H9 (cell line): ENCODE measurements around the gene TPGS2. TPM values are rescaled to one million over a fixed set of nuclear protein-coding genes. Genes with fewer than 3 reads are reported as not detected.

Experiments
- DNase-seq: peaks from one replicate; pipeline ENCODE4 v3.0.0-alpha.2; 2017
- H2AFZ ChIP-seq: one replicate; pipeline ENCODE4 v1.6.1; 2013; ENCODE audit warnings: mild to moderate bottlenecking, low read length, control low read depth, moderate library complexity
- H2AK5ac ChIP-seq: 2 replicates; pipeline ENCODE4 v1.6.1; 2013; ENCODE audit warnings: low read length, control low read depth, mixed read lengths; ENCODE audit not compliant: insufficient read length
- H2BK120ac ChIP-seq: one replicate; pipeline ENCODE4 v1.6.1; 2013; ENCODE audit warnings: low read depth, mild to moderate bottlenecking, low read length, control low read depth, inconsistent platforms; ENCODE audit not compliant: poor library complexity, severe bottlenecking
- H2BK12ac ChIP-seq: 2 replicates; pipeline ENCODE4 v1.6.1; 2013; ENCODE audit warnings: low read length, control low read depth, mixed read lengths, low read depth; ENCODE audit not compliant: insufficient read length
- H2BK15ac ChIP-seq: 2 replicates; pipeline ENCODE4 v1.6.1; 2013; ENCODE audit warnings: low read depth, low read length, control low read depth
- H2BK20ac ChIP-seq: one replicate; pipeline ENCODE4 v1.6.1; 2013; ENCODE audit warnings: low read depth, mild to moderate bottlenecking, low read length, control low read depth, inconsistent platforms; ENCODE audit not compliant: poor library complexity, severe bottlenecking
- H2BK5ac ChIP-seq: 2 replicates; pipeline ENCODE4 v1.6.1; 2013; ENCODE audit warnings: low read length, control low read depth, mixed read lengths; ENCODE audit not compliant: insufficient read length
- H3K14ac ChIP-seq: 2 replicates; pipeline ENCODE4 v1.6.1; 2013; ENCODE audit warnings: low read length, control low read depth; ENCODE audit not compliant: insufficient read depth
- H3K18ac ChIP-seq: 2 replicates; pipeline ENCODE4 v1.6.1; 2013; ENCODE audit warnings: low read depth, mild to moderate bottlenecking, mixed read lengths, low read length, control low read depth; ENCODE audit not compliant: insufficient read length
- H3K23ac ChIP-seq: 2 replicates; pipeline ENCODE4 v1.6.1; 2013; ENCODE audit warnings: low read length, control low read depth, mixed read lengths, low read depth; ENCODE audit not compliant: insufficient read length
- H3K23me2 ChIP-seq: 2 replicates; pipeline ENCODE4 v1.6.1; 2013; ENCODE audit warnings: low read depth, mild to moderate bottlenecking, mixed read lengths, low read length, control low read depth; ENCODE audit not compliant: insufficient read length, poor library complexity, severe bottlenecking
- H3K27ac ChIP-seq: 2 replicates; pipeline ENCODE4 v1.5.1; 2013; ENCODE audit warnings: low read length, control low read depth, mixed read lengths, low read depth; ENCODE audit not compliant: insufficient read length
- H3K27me3 ChIP-seq: 2 replicates; pipeline ENCODE4 v1.6.1; 2013; ENCODE audit warnings: low read length, control low read depth, inconsistent platforms; ENCODE audit not compliant: insufficient read depth
- H3K4ac ChIP-seq: 2 replicates; pipeline ENCODE4 v1.6.1; 2013; ENCODE audit warnings: low read depth, mild to moderate bottlenecking, control low read depth, inconsistent platforms, low read length, moderate library complexity
- H3K4me1 ChIP-seq: 2 replicates; pipeline ENCODE4 v1.6.1; 2013; ENCODE audit warnings: low read length, control low read depth, inconsistent platforms; ENCODE audit not compliant: insufficient read depth
- H3K4me2 ChIP-seq: 2 replicates; pipeline ENCODE4 v1.6.1; 2013; ENCODE audit warnings: low read length, control low read depth, mixed read lengths; ENCODE audit not compliant: insufficient read length, insufficient read depth
- H3K56ac ChIP-seq: 2 replicates; pipeline ENCODE4 v1.6.1; 2013; ENCODE audit warnings: low read depth, mild to moderate bottlenecking, mixed read lengths, low read length, control low read depth; ENCODE audit not compliant: insufficient read length
- H3K79me1 ChIP-seq: 2 replicates; pipeline ENCODE4 v1.6.1; 2013; ENCODE audit warnings: low read depth, mild to moderate bottlenecking, moderate library complexity, low read length, control low read depth, inconsistent platforms; ENCODE audit not compliant: insufficient read depth, poor library complexity, severe bottlenecking
- H3K79me2 ChIP-seq: 2 replicates; pipeline ENCODE4 v1.6.1; 2013; ENCODE audit warnings: low read length, control low read depth, inconsistent platforms; ENCODE audit not compliant: insufficient read depth
- H3K9ac ChIP-seq: 2 replicates; pipeline ENCODE4 v1.6.1; 2013; ENCODE audit warnings: low read length, control low read depth, mixed read lengths; ENCODE audit not compliant: insufficient read length; ENCODE audit errors: extremely low read depth
- H3K9me3 ChIP-seq: one replicate; pipeline ENCODE4 v1.6.1; 2013; ENCODE audit warnings: low read depth, low read length, inconsistent platforms; ENCODE audit not compliant: control insufficient read depth
- H3T11ph ChIP-seq: one replicate; pipeline ENCODE4 v1.6.1; 2013; ENCODE audit warnings: mild to moderate bottlenecking, low read length, control low read depth, inconsistent platforms
- H4K20me1 ChIP-seq: one replicate; pipeline ENCODE4 v1.6.1; 2013; ENCODE audit not compliant: control insufficient read depth, insufficient read length, insufficient read depth
- H4K5ac ChIP-seq: 2 replicates; pipeline ENCODE4 v1.6.1; 2013; ENCODE audit warnings: low read depth, mild to moderate bottlenecking, mixed read lengths, low read length, control low read depth; ENCODE audit not compliant: insufficient read length
- H4K8ac ChIP-seq: replicated peaks from 2 replicates; pipeline ENCODE4 v1.6.1; 2013; ENCODE audit warnings: low read length, control low read depth, mixed read lengths, low read depth; ENCODE audit not compliant: insufficient read length
- H4K91ac ChIP-seq: 2 replicates; pipeline ENCODE4 v1.6.1; 2013; ENCODE audit warnings: low read depth, mild to moderate bottlenecking, moderate library complexity, mixed read lengths, low read length, control low read depth; ENCODE audit not compliant: insufficient read length
- H3K27ac Mint-ChIP-seq, 3 experiments: 2 replicates in 2 of 3; 3 replicates in 1 of 3; pipeline ENCODE4 v1.8.0; 2020 to 2021; ENCODE audit warnings: mixed read lengths in 3 of 3, mild to moderate bottlenecking in 1 of 3, moderate library complexity in 1 of 3
- H3K27me3 Mint-ChIP-seq: 2 replicates; pipeline ENCODE4 v1.8.0; 2021; ENCODE audit warnings: low read depth, mild to moderate bottlenecking, moderate library complexity, mixed read lengths
- H3K36me3 Mint-ChIP-seq, 3 experiments: 2 replicates in 2 of 3; 3 replicates in 1 of 3; pipeline ENCODE4 v1.8.0; 2020 to 2021; ENCODE audit warnings: low read depth in 3 of 3, mixed read lengths in 3 of 3; ENCODE audit not compliant: insufficient read depth in 1 of 3
- H3K4me1 Mint-ChIP-seq, 2 experiments: 2 replicates each; pipeline ENCODE4 v1.8.0; 2020; ENCODE audit warnings: mixed read lengths in 2 of 2
- H3K4me3 Mint-ChIP-seq, 2 experiments: 2 replicates in 1 of 2; 3 replicates in 1 of 2; pipeline ENCODE4 v1.8.0; 2020 to 2021; ENCODE audit warnings: mild to moderate bottlenecking in 2 of 2, mixed read lengths in 2 of 2, moderate library complexity in 1 of 2
- H3K9me3 Mint-ChIP-seq, 2 experiments: 2 replicates in 1 of 2; 3 replicates in 1 of 2; pipeline ENCODE4 v1.8.0; 2020; ENCODE audit warnings: mild to moderate bottlenecking in 2 of 2, mixed read lengths in 2 of 2, moderate library complexity in 1 of 2
- CTCF ChIP-seq: fragments of 200-600 bp; sonication (generic); conservative IDR thresholded peaks from 3 replicates; pipeline ENCODE4 v1.8.0; 2021; ENCODE audit warnings: antibody characterized with exemption, mild to moderate bottlenecking
- WGBS: extraction: QIAGEN DNeasy Blood & Tissue Kit; methylation state at CpG from one replicate; pipeline ENCODE4 v1.1.7; 2013; ENCODE audit warnings: missing lambda C conversion rate, low lambda C conversion rate, mixed read lengths; ENCODE audit not compliant: insufficient read length; ENCODE audit errors: extremely low coverage; 5-methylcytosine and 5-hydroxymethylcytosine counted together
- total RNA-seq: library from RNA; stranded (reverse); gene quantifications from 2 replicates; pipeline ENCODE4 v1.2.1, GENCODE V29; 2021

TPGS2 gene
- total RNA-seq, 1 experiment from 2014 or later: 147 TPM

GRCh38 chr18:36835927-36836326 lies 7.1 kb upstream of the TPGS2 start:
- H3K9ac ChIP-seq: no peak overlapping the region
- H4K20me1 ChIP-seq: no peaks in the 10 kb centered on the region
- H4K91ac ChIP-seq: no peak overlapping the region
- no peaks in the 10 kb centered on the region for H3K27me3 ChIP-seq
- H3K23me2 ChIP-seq: no peaks in the 10 kb centered on the region
- H2AFZ ChIP-seq: no peak overlapping the region
- H3K36me3 Mint-ChIP-seq: peaks cover 0 to 9% (median 2%) of the 10 kb centered on the region in 3 experiments; a peak in 4 of 7 replicates
- no peak overlapping the region for H3K23ac ChIP-seq
- no peaks in the 10 kb centered on the region for H3K4me1 Mint-ChIP-seq
- H3K4me3 Mint-ChIP-seq: no peak overlapping the region
- H3K27ac ChIP-seq: no peak overlapping the region
- H3K9me3 ChIP-seq: no peaks in the 10 kb centered on the region
- no peak for DNase-seq
- H3K4ac ChIP-seq: no peak overlapping the region
- H3K27ac Mint-ChIP-seq: no peak overlapping the region
- H3K27me3 Mint-ChIP-seq: no peaks in the 10 kb centered on the region
- H4K8ac ChIP-seq: no peak overlapping the region
- H3K4me2 ChIP-seq: no peak overlapping the region
- no peaks in the 10 kb centered on the region for H3K79me2 ChIP-seq
- no peak for TF ChIP-seq CTCF
- H3T11ph ChIP-seq: no peak overlapping the region
- H4K5ac ChIP-seq: no peak overlapping the region
- H2AK5ac ChIP-seq: no peak overlapping the region
- no peak overlapping the region for H2BK15ac ChIP-seq
- H2BK12ac ChIP-seq: no peak overlapping the region
- no peaks in the 10 kb centered on the region for H3K79me1 ChIP-seq
- H2BK120ac ChIP-seq: no peak overlapping the region
- no peaks in the 10 kb centered on the region for H3K4me1 ChIP-seq
- no CpG with 5 or more reads among the region's 1 CpG for WGBS
- H3K9me3 Mint-ChIP-seq: no peaks in the 10 kb centered on the region
- H2BK5ac ChIP-seq: no peak overlapping the region
- no peak overlapping the region for H3K18ac ChIP-seq
- H3K56ac ChIP-seq: no peak overlapping the region
- H3K14ac ChIP-seq: no peak overlapping the region
- H2BK20ac ChIP-seq: no peak overlapping the region
